SK-N-DZ (cell line): Measurements from ENCODE around the gene FTO.

Experiments used
- DNase-seq: peaks from one replicate; pipeline ENCODE4 v3.0.0-alpha.2; 2015; ENCODE audit warnings: low spot score

FTO gene

DNA sequence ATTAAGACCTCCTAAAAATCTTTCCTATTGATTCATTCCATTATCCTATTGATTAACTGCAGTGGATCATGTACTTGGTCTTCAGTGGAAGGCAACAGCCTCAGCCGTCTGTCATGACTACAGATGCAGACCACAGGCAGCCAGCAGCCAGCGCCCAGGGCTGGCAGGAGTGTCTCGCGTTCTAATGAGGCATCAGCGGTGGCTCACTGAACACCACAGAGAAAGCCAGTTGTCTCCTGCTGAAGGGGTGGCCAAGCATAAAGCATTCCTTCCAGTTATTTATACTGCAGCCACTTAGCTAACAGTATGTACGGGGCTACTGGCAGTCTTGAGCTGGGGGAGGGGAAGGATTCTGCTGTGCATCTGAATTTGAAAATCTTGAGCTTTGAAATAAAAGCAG, 368.3 kb downstream of the FTO start:
- no peak for DNase-seq

DNA sequence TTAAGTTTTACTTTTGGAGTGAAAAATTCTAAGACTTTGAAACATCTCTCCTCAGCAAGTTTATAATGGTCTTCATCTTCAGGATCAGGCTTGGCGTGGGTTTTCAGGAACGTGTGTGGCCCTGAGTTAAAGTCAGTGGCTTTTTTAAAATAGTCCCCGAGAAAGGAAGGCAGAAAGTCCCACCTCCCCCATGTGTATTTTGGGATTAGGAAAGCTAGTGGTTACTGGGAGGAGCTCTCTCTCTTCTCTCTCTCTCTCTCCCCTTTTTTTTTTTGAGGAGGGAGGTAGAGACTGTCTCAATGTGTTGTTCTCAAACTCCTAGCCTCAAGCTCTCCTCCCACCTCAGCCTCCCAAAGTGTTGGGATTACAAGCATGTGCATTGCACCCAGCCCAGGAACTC, 369.4 kb downstream of the FTO start:
- no peak for DNase-seq

DNA sequence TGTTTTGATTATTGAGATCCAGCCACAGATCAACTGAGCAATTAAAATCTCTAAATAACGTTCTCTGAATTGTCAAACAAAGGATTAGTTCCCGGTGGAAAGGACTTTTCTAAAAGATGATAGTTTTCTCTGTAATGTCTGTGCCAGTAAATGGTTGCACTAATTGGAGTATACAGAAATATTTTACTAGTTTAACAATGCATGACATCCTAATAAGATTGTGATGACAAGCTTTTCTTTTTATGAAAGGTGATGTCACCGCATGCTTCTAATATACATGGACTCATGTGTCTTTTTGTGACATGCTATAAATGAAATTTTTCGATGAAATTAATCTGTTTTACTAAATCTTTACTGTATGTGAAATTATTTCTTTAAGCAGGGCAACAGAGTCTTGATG, 371.5 kb downstream of the FTO start:
- no peak for DNase-seq

DNA sequence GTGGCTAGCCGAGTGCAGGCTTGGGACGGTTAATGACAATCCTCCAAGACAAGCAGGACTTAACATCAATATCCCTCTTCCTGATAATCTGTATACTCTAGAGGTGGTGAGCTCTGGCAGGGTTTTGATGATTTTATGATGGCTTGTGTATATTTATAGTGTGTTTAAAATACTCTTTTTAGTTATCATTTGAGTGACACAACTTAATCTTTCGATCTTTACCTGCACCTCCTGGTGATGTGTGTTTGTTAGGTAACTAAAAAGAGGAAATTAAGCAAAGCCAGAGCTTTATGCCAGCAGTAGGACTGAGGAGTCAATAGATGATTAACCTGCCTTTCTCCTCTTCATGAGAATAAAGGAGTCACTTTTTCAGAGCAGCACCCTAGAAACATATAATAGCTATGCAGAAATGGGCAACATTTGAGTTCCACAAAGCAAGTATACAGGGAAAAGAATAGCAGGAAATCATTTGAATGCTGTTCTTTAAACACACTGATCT, 372.1 kb downstream of the FTO start:
- no peak for DNase-seq

DNA sequence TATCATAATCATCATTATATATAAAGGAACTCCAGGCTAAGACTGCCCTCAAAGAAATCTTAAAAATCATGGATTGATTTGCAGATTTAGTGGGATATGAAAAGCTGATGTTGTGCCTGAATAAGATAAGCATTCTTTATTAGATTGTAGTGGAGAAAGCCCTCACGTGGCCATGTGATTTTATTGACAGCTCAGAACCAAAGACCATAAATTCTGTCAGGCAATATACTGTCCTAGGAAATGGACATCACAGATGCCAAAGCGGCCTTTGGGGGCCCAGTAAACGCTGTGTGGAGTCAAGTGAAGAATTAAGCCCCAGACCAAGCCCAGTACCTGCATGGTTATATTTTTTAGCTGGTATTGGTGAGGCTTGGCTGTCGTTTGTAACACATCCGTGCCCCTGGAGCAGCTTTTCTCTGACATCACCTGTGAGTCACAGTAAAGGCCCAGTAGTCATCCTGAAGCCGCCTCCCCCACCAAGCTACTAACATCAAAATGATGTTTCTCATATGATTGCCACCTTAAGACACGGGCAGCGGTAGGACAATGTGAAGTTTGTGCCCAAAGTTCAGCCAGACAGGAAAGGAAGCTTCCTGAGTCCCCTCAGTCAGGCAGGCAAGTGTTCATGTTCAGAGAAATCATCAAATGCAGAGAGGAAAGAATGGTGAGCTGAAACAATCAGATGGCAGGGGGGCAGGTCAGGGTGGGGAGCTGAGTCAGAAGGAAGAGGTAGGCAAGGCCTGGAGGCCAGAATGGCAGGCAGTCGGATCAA, 373.3 kb downstream of the FTO start:
- DNase-seq = no peak

DNA sequence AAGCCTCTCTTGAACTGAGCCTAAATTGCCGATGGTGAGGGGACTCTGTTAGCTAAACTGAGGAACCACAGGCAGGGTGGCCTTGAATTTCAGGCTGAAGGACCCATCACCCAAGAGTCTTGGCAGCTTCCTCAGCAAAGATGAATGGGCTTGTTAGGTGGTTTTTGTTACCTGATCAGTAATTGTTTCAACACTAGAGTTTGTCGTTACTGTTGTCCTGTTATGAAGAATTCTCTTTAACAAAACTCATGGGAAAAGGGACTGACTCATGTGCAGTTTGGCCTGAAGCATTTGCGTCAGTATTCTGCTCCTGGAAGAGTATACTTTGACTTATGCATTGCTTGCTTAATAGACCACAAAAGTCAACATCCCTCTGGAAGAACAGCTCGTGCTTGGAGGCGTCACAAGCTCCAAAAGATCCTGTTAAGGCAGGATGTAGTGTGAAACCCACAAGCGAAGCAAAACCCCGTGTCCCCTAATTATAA, 376.6 kb downstream of the FTO start:
- DNase-seq = no peak

DNA sequence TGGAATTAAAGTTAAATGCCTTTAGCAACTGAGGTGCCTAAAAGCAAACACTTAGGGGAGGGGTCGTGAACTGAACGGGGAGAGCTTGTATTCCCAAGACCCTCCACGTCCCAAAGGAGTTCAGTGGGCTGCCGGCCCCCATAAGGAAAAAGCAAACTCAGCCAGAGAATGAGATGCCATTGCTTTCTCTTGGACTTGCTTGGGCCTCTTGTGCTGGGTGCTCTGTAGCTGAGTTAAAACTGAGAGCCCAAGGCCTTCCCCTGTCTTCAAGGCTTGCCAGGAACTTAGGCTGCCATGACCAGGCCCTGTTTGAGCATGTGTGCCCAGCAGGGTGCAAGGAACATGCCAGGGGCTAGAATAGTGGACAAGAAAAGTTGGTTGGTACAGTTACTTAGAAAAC, 382.8 kb downstream of the FTO start:
- DNase-seq = no peak

DNA sequence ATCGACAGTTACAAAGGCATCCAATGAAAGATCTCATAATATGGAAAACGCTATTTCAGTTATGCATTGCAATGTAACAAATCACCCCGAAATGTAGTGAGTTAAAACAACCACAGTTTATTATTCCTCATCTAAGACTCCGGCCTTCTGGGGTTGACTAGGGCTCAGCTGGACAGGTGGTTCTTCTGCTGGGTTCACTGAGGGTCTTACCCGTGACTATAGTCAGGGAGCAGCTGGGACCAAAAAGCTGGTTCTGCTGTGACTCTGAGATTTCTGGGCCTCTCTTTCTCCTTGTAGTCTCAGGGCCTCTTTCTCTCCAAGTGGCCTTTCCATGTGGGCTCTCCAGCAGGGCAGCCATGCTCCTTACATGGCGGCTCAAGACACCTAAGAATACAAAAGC, 386.6 kb downstream of the FTO start:
- no peak for DNase-seq

DNA sequence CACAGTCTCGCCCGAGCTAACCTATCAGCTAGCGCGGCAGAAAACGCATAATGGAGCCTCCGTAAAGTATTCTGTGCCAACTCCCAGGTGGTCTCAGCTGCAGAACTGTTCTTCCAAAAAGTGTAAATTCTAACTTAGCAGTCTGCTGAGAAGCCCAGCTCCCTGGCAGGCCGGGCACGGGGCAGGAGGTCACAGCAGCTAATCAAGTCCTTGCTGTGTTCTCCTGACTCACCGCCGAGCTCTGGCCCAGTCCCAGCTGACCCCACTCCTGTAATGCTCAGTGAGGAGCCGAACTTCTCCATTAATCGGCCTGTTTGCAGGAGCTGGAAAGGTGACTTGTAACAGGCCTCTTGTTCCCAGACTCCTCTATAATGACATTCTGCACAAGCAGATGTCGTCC, 389.3 kb downstream of the FTO start:
- DNase-seq = no peak

DNA sequence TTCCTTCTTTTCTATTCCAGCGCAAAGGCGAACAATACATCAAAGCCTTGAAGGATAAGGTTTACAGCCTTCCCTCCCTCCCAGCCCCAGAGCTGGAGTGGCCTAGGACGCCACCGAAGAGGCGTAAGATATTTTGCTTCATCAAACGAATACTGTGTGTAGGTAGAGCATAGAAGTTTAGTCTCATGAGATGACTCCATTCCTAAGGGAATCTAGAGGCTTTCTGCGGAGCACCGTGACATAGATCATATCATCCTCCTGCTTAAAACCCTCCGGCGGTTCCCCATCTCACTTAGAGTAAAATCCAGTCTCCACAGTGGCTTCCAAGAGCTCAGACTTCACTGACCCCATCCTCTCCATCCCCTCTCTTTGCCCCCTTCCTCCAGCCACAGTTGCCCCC, 390.7 kb downstream of the FTO start:
- no peak for DNase-seq

DNA sequence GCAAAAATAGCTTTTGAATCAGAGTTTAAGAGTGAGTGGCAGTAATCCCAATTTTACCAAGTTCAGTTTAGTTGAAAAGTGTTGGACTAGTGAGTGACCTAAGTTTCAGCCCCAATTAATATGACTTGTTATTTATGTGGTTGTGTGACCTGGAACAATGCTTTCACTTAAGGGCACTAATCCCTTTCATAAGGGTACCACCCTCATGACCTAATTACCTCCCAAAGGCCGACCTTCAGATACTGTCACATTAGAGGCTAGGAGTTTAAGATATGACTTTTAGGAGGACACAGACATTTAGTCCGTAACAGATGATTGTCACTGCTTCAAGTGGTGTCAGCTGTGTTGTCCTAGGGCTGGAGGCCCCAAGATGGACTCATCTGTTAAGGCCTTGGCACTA, 392.7 kb downstream of the FTO start:
- DNase-seq = no peak

DNA sequence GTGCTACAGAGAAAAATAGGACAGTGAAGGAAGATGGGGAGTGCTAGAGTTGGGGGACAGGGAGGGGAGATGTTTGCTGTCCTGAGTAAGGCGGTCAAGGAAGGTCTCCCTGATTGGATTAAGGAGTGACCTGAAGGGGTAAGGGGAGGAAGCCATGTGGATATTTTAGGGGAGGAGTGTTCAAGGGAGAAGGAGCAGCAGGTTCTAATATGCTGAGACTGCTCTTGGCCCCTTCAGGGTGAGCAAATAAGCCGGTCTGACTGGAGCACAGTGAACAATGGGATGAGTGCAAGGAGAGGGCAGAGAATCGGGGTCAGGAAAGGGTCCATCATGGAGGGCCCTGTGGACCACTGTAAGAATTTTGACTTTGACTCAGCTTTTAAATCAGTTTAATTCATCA, 393.8 kb downstream of the FTO start:
- DNase-seq = no peak

DNA sequence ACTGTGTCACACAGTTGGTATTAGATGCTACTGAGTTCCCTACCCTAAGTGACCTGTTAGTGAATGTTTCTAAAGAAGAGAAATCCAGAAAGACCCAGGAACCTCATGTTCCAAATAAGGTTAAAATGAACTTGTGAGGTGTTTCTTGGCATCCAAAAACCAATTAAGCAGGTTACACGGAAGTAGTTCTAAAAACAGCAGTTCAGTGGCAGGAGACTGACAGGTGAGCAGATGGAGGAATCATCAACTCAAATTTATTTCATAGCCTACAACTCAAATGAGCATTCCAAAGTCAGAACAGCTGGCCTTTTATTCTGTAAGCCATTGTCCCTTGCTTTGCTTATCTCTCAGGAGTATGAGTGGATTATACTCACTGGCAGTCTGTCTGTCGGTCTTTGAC, 394.3 kb downstream of the FTO start:
- no peak for DNase-seq

DNA sequence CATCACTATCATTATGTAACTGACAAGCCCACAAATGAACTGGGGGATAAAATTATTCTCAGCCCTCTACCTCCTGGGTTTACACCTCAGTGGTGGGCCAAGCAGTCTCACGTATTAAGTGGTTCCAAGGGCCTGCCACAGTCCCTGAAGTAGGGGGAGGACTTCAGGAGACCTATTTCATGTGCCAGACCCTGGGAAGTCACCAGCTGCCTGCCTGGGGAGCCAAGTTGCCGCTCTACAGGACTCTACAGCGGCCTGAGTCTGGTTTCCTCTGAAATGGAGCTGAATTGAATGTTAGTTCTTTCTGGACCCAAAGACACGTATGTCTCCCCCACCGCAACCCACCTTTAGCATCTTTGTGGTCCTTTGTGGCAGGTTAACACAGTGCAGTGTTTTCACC, 395.7 kb downstream of the FTO start:
- no peak for DNase-seq

DNA sequence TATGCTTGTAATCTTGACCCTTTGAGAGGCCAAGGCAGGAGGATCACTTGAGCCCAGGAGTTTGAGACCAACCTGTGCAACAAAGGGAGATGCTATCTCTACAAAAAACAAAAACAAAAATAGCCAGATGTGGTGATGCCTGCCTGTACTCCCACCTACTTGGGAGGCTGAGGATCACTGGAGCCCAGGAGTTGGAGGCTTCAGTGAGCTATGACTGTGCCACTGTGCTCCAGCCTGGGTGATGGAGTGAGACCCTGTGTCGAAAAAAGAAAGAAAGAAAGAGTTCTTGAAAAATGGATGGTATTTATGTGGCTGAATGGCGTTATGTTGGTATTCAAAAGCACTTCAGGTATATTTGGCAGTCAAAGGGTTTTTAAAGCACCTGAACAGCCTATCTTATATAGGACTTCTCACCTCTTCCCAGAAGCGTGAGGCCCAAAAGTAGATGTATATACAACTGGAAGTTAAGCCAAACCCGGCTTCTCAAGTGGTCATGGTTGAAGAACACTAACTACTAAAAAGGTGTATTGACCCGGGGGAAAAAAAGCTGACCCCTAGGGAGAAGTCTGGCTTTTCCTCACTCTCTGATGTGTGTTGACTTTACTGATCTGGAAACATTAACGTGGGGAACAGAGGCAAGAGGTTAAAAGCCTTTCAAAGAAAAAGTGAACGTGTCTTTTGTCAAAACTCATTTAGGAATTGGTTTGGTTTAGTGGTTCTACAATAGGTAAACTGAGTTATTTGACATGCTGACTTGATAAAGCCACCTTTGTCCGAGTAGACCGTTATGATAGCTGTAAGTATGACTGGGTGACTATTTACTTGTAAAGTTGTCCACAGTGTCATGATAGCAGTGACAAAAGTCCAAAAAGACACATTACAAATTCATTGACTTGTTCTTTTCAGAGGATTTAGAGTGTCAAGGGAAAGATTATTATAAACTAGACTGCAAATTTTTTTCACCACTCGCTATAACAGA, 399.2 kb downstream of the FTO start:
- no peak for DNase-seq

DNA sequence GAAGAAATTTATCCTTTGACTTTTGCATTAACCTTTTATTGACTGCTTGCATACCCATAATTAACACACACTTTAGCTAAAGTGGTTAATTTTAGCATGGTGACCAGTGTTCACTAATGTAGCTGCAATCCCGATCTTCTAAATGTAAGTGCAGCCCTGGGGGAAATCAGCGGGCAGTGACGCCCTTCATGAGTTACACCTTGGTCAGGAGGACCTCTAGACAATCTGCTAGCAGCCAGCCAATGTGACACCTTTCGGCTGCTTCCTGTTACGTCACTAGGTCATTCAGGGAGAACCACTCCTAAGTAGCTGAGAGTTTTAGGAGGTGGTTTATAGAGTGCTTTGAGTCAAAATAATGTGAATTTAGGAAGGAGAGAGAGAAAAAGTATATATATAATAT, 402.1 kb downstream of the FTO start:
- DNase-seq = no peak

DNA sequence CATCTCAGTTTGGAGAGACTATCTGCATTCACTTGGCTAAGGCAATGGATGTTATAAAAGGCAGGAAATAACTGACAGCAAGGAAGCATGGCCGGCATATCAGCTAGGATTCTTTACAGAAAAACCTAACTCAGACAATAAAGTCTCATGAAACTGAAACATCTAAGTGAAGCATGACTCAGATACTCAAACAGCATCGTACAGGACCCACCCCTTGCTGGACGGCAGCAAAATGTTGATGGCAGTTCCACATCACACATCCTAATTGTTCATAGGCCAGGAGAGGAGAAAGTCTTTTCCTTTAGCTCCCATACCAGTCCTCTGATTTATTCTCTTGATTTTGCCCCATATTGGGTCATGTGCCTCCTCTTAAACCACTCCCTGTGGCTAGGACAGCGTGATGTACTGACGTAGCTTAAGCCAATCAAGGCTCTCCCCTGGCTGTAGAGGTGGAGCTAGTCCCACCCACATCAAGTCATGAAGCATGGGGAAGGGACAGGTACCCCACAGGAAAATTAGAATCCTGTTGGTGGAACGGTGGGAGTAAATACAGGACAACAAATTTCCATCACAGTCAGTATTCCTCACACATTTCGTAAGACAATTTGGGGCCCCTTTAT, 403.7 kb downstream of the FTO start:
- DNase-seq = no peak

DNA sequence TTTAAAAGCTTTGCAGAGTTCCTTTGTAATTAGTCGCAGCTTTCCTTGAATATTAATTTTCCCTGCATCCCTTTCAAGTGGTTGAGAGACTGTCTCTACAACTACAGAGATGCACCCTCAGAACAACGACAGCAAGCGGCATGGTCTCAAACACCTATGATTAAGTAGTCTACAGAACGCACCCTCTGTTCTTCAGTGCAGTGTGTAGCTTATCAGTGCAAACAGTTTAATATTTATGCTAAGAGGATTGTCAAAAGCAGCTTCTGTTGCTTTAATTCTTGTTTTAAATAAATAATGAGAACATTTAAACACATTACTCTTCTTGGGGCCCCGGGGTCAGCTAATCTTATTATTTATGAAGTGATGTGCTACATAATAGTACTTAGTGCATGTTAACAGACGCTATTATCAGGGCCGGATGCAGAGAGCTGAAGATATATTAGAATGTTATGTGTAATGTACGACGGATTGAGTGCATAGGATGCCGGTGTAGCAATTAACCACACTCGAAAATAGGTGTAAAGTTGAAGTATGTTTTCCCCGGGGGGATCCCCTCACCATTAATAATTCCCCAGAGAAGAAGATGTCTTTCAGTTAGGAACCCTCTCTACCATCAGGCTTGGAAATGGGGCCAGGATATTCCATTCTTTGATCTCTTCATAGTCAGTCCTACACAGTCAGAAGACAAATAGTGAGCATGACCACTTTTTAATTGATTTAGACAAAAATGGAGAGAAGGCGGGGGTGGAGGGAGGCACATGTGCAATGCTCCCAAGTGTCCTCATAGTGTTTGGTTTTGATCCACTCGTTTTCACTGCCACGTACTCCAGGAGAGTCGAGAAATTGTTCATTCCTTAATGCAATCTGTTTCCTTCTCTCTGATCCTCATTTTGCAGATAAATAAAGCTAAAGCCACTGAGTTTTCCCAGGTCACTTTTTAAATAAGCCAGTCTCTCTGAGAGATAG, 406.3 kb downstream of the FTO start:
- DNase-seq = no peak

DNA sequence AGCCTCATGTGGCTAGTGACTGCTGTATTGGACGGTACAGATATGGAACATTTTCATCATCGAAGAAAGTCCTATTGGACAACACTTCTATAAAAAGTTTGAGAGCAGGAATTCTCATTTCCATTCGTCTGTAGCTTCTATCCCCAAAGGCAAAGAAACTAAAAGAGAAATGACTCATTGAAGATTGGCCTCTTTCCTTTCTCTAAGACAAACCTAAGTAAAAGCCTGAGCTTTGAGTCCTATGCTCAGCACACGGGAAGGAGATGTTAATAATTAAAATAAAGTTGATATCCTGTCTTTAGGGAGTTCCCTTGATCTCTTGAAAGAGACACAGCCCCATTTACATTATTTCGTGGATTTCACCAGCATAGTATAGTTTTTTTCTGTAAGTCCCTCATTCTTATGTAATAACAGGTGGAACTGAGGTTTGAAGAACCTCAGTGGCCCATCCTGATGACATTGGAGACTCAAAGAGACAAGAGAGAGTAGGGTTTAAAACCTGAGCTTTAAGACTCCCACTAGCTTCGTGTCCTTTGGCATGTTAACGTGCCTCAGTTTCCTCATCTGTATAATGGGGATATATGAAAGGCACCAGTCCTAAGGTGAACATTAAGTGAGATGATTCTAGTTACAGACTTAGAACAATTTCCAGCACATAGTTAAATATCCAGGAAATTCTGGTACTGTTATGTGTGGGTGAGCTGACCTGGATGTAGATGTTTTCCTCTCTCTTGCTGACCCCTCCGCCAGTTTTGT, 408.7 kb downstream of the FTO start:
- no peak for DNase-seq

DNA sequence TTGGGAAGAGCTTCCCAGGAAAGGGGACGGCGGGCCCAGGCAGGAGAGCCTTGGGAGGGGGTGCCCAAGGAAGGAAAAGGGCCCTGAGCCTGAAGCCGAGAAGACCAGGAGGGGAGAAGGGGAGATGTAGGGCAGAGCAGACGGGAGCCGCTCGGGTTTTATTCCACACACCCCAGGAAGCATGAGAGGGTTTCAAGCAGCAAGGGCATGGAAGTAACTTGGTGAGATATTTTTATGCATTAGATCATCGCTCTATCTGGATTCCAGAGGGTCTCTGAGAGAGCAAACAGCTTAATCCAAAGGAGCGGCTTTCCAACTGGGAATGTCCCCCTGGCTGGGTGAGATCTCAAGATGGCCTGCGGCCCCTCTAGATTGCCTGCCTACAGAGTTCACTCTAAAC, 411.6 kb downstream of the FTO start:
- no peak for DNase-seq
